ENCODE results near the gene ARHGAP45.

DNA sequence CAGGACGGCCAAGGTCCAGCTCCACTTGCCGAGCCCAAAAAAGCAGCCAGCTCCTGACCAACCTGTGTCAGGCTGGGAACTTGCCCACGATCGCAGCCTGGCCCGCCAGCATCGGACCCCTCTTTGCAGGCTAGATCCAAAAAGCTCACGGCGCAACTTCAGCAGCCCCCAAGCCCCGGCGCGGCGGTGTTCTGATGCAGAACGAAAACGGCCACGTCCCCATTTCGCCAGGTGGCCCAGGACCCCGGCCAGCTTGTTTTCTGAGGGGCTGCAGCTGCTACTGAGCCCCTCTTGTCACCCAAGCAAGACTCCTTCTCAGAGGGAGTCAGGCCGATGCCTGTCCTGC, 47.4 kb upstream of the ARHGAP45 start:
- TF ChIP-seq, protein P1, sequence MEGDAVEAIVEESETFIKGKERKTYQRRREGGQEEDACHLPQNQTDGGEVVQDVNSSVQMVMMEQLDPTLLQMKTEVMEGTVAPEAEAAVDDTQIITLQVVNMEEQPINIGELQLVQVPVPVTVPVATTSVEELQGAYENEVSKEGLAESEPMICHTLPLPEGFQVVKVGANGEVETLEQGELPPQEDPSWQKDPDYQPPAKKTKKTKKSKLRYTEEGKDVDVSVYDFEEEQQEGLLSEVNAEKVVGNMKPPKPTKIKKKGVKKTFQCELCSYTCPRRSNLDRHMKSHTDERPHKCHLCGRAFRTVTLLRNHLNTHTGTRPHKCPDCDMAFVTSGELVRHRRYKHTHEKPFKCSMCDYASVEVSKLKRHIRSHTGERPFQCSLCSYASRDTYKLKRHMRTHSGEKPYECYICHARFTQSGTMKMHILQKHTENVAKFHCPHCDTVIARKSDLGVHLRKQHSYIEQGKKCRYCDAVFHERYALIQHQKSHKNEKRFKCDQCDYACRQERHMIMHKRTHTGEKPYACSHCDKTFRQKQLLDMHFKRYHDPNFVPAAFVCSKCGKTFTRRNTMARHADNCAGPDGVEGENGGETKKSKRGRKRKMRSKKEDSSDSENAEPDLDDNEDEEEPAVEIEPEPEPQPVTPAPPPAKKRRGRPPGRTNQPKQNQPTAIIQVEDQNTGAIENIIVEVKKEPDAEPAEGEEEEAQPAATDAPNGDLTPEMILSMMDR (IDR thresholded peaks at IDR 0.05), result no peak
- no peak for TF ChIP-seq POLR2A (IDR thresholded peaks at IDR 0.05)

All from testis (tissue), 2 donors.